ENCODE measurements around the gene SRGAP2B.
"Not testable (repeated sequence)": the region's sequence is repeated elsewhere in the genome, so short reads cannot be mapped to it uniquely, and the experiment has no call there.

SRGAP2B gene

DNA sequence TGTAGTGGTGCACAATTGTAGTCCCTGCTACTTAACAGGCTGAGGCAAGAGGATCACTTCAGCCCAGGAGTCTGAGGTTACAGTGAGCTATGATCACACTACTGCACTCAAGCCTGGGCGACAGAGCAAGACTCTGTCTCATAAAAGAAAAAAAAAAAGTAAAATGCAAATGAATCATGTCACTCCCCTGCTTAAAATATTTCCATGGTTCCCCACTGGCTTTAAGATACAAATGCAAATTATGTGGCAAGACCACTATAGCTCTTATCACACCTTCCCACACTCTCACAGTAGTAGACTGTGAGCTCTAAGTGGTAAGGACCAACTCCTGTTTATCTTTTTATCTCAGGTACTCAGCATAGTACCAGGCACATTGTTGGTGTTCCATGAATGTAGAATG lies 53.6 kb downstream of the SRGAP2B start:
- not testable (repeated sequence) for DNase-seq

- not testable (repeated sequence) for DNase-seq
Observed at GRCh38 chr1:145036019-145036418, 59.1 kb downstream of the SRGAP2B start.

GRCh38 chr1:145033523-145033922 lies 61.6 kb downstream of the SRGAP2B start:
- DNase-seq, result not testable (repeated sequence)

GRCh38 chr1:145027251-145027650 lies 67.9 kb downstream of the SRGAP2B start:
- DNase-seq, result not testable (repeated sequence)

- not testable (repeated sequence) for DNase-seq
Observed at GRCh38 chr1:145025286-145025685, 69.8 kb downstream of the SRGAP2B start.

DNA sequence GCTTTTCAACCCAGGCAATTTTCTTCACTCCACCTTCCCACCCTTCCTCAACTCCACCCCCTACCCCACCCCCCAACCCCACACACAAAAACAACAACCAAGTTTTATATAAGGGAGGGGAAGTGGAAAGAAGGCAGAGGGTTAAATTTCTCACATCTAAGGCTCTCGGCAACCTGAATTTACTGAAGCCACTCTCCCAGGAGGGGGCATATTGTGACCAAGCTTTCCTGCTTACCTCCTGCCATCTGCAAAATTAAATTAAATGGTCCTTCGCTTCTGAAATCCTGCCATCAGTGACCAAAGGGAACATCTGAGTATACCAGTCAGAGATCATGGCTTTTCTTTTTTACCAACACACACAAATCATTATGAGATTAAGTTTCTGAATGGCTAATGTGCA lies 72.9 kb downstream of the SRGAP2B start:
- not testable (repeated sequence) for DNase-seq

DNA sequence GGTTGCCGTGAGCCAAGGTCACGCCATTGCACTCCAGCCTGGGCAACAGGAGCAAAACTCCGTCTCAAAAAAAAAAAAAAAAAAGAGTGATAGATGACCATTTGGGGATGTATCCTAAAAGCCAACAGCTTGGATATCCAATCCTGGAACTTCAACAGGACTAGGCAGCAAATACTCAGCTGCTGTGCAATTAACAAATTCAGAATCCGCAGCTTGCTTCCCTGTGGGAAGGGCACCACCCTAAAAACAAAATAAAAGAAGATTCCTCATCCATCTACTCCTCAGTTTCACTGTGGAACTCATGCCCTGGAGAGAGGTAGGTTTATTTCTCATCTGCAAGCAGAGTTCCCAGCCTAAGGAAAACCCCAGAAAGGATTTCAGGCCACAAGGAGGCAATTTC lies 73.4 kb downstream of the SRGAP2B start:
- DNase-seq, result not testable (repeated sequence)

GRCh38 chr1:145019709-145020108 lies 75.4 kb downstream of the SRGAP2B start:
- DNase-seq, result not testable (repeated sequence)

GRCh38 chr1:145017725-145018124 lies 77.4 kb downstream of the SRGAP2B start:
- DNase-seq, result not testable (repeated sequence)

- not testable (repeated sequence) for DNase-seq
Observed at GRCh38 chr1:145016492-145016862, 78.7 kb downstream of the SRGAP2B start.

DNA sequence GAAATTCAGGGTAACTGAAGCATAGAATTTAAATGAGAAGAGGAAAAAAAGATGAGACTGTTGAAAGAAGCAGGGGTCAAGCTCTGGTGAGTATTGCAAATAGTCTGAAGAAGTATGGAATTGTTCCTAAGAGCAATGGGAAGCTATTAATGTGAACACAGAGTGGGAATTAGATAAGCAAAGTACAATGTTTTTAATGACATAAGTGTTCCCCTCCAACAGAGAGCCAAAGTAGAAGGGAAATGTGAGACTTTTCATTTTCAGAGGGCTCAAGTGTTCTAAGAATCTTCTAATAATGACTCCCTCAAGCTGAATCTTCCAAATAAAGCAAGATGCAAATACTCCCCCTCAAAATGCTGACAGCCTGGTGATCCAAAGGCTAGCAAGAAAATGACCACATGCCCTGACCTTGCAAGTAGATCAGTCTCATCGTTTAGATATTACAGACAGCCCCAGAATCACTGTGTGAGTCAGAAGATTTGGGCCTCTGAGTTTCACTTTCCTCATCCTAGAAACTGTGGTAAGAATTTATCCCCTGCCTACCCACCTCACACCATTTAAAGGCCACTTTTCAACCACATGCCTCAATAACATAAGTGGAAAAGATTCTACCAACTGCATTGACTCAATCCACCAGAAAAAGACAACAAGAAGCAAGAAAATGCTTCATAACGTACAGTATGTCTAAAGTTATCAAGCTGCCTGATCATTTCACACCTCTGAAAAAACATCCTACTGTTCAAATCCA lies 79.2 kb downstream of the SRGAP2B start:
- not testable (repeated sequence) for DNase-seq

- DNase-seq, result not testable (repeated sequence)
Observed at GRCh38 chr1:145013353-145013752, 81.8 kb downstream of the SRGAP2B start.

DNA sequence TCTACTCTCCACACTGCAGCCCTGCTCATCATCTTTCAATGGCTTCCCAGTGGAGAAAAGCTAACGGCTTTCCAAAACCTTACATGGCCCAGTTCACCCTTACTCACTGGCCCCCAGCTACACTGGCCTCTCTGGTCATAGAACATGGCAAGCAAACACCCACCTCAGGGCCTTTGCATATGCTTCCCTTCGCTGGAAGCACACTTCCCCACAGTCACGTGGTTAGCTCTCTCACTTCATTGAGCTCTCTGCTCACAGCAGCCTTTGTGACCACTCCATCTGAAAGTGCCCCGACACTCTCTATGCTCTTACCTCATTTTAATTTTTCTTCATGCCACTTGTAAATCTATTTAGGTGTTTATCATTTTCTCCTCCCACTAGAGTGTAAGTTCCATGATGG lies 83.3 kb downstream of the SRGAP2B start:
- not testable (repeated sequence) for DNase-seq

- DNase-seq, result not testable (repeated sequence)
Observed at GRCh38 chr1:145010580-145010979, 84.5 kb downstream of the SRGAP2B start.

GRCh38 chr1:145009928-145010327 lies 85.2 kb downstream of the SRGAP2B start:
- not testable (repeated sequence) for DNase-seq

DNA sequence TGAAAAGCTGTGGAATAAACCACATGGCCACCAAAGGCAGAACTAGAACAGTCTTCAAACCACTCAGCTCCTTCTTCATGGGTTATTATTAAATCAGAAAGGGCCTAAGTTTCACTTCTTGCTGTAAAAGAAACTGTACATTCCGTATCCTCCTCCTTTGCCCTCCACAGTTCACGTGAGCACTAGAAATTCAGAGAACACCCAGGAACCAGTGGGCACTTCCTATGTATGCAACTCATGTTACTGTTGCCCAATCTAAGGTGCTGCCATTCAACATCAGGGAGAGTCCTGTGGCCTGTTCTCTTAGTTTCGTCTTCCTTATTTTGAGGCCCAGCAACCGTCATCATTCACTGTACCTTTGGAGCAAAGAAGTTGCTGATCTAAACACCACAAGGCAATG lies 86.7 kb downstream of the SRGAP2B start:
- not testable (repeated sequence) for DNase-seq

- not testable (repeated sequence) for DNase-seq
Observed at GRCh38 chr1:145005142-145005541, 90.0 kb downstream of the SRGAP2B start.

DNA sequence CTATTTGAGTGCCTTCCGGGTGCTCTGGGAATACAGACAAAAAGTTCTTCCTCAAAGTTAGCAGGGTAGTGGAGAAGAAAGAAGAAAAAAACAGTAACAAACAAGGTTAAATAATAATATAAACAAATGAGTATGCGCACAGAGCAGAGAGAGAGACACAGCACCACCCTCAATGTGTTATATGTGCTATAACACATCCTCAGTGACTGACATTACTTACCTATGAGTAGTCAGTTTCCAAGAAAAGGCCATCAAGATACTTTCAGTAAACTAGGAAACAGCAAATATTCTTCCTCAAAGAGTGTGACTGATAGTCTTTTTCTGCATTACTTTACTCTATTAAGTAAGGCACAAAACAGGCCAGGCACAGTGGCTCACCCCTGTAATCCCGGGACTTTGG lies 93.7 kb downstream of the SRGAP2B start:
- DNase-seq, result not testable (repeated sequence)

DNA sequence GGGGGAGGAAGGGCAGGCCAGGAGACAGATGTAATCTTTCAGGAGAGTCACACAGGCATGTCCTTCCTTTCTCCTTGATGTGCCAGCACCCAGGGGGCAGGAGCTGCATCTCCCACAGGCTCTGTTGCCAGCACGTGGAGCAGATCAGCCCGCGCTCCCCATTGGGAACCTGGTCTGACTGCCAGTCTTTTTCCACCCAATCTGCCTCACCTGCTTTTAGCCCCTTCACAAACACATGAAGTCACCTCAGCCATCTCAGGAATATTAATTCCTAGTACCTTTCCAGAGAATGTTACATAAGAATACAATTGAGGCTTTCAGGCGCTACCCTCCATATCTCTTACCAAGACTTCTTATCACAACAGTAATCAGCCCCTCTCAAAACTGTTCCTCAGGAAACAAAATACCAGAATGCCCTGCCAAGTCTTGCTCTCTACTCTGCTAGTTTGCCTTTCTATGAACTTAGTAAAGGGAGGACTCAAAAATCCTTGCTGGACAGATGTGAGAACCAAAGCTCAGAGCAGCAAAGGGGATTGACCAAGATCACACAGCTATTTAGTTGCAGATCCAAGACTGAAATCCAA lies 94.3 kb downstream of the SRGAP2B start:
- DNase-seq, result not testable (repeated sequence)

GRCh38 chr1:145000074-145000742 lies 94.9 kb downstream of the SRGAP2B start:
- DNase-seq, result not testable (repeated sequence)

DNA sequence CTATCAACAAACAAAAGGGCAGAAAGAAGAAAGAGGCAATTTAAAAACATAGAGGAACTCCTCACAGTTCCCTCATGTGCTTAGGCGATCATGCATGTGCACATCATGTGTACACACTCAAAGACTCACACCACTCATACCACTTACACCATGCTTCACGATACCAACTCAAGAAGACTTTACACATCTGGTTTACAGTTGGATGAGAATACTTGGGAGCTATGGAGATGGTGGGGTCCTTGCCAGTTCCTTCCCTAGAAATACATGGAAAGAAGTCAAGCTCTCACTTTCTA lies 96.2 kb downstream of the SRGAP2B start:
- not testable (repeated sequence) for DNase-seq

DNA sequence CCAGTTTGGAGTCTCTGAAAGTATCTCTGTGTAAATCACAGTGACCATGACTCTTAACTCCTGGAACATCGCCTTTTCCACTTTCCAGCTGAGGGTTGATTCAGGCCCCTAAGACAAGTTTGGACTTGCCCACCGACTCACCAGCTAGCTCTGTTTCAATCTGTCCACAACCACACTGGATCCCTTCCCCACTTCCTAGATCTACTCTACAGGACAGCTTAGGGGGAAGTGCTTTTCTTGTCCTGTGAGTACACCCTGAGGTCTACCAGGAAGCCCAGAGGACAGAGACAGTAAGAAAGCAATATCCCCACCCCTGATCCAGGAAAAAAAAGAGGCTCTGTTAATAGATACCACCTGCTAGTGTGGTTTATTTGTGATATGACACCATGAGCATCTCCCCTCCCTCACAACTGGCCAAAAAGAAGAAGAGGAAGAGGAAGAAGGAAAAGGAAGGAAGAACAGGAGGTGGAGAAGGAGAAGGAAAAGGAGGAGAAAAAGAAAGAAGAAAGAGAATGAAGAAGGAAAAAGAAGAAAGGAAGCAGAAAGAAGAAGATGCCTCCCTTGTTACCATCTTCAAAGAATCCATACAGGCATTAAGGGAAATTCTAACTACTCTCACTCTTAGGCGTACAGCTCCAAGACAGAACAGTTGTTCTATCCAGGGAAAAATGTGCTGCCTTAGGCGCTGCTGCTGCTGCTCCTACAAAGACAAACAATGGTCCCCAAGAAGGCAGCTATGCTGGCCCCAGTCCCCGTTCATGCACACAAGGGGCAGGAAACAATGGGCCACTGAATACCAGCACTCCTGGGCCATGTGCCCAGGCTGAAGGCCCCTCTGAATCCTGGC lies 96.8 kb downstream of the SRGAP2B start:
- DNase-seq, result not testable (repeated sequence)

- DNase-seq, result not testable (repeated sequence)
Observed at GRCh38 chr1:144995833-144996410, 99.2 kb downstream of the SRGAP2B start.

All from activated T-cell treated with anti-CD3 and anti-CD28 coated beads, Interleukin-2, amount 50 U/mL, for 1 hour (primary cell).